HG03457 (cell line): ENCODE results near the gene LRCOL1.

Experiments used
- ATAC-seq: cut with Tn5 transposase; IDR thresholded peaks from one replicate; pipeline ENCODE4 v1.9.1; 2021; ENCODE audit warnings: moderate number of reproducible peaks; ENCODE audit not compliant: unreplicated experiment

Gene LRCOL1

GRCh38 chr12:132637811-132638210 lies 27.4 kb upstream of the LRCOL1 start:
- ATAC-seq: no peak

GRCh38 chr12:132635076-132635955 lies 24.9 kb upstream of the LRCOL1 start:
- no peak for ATAC-seq

- ATAC-seq: no peak
Measured at GRCh38 chr12:132634411-132634990, 24.1 kb upstream of the LRCOL1 start.

GRCh38 chr12:132633901-132634300 lies 23.5 kb upstream of the LRCOL1 start:
- no peak for ATAC-seq

GRCh38 chr12:132633398-132633797 lies 23.0 kb upstream of the LRCOL1 start:
- no peak for ATAC-seq

- ATAC-seq: no peak
Measured at GRCh38 chr12:132632521-132633228, 22.3 kb upstream of the LRCOL1 start.

- no peak for ATAC-seq
Measured at GRCh38 chr12:132631666-132632065, 21.3 kb upstream of the LRCOL1 start.

GRCh38 chr12:132630672-132631071 lies 20.3 kb upstream of the LRCOL1 start:
- no peak for ATAC-seq

GRCh38 chr12:132629330-132629729 lies 18.9 kb upstream of the LRCOL1 start:
- ATAC-seq: no peak

- ATAC-seq: no peak
Measured at GRCh38 chr12:132625731-132626430, 15.5 kb upstream of the LRCOL1 start.

- no peak for ATAC-seq
Measured at GRCh38 chr12:132624910-132625630, 14.7 kb upstream of the LRCOL1 start.

- no peak for ATAC-seq
Measured at GRCh38 chr12:132624186-132624855, 13.9 kb upstream of the LRCOL1 start.

GRCh38 chr12:132623072-132623869 lies 12.9 kb upstream of the LRCOL1 start:
- no peak for ATAC-seq

- no peak for ATAC-seq
Measured at GRCh38 chr12:132622437-132623071, 12.2 kb upstream of the LRCOL1 start.

GRCh38 chr12:132621657-132622435 lies 11.5 kb upstream of the LRCOL1 start:
- no peak for ATAC-seq

- no peak for ATAC-seq
Measured at GRCh38 chr12:132620899-132621656, 10.7 kb upstream of the LRCOL1 start.
